Measurements from ENCODE around the gene MFSD1.

MFSD1 gene

DNA sequence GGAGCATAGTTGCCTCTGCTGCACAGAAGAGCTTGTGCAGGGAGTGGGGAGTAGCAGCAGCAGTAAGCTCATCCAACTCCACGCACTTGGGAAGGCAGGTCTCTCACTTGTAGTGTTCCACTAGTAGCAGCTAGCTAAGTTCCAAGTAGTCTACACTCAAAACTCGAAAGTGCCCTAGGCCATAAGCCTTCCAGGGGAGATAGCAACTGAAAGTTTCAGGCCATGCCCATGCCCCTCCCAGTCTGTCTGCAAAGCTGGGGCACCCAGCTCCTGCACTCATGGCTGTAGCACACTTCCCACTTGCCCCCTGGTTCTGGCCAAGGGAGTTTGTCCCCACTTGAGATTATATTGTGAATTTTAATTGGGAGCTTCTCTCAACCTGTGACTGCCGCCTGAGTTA is 57.5 kb downstream of the MFSD1 start:
- TF ChIP-seq, protein P1, sequence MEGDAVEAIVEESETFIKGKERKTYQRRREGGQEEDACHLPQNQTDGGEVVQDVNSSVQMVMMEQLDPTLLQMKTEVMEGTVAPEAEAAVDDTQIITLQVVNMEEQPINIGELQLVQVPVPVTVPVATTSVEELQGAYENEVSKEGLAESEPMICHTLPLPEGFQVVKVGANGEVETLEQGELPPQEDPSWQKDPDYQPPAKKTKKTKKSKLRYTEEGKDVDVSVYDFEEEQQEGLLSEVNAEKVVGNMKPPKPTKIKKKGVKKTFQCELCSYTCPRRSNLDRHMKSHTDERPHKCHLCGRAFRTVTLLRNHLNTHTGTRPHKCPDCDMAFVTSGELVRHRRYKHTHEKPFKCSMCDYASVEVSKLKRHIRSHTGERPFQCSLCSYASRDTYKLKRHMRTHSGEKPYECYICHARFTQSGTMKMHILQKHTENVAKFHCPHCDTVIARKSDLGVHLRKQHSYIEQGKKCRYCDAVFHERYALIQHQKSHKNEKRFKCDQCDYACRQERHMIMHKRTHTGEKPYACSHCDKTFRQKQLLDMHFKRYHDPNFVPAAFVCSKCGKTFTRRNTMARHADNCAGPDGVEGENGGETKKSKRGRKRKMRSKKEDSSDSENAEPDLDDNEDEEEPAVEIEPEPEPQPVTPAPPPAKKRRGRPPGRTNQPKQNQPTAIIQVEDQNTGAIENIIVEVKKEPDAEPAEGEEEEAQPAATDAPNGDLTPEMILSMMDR (IDR thresholded peaks at IDR 0.05; ENCODE audit: insufficient read depth, low read length, poor library complexity, severe bottlenecking), result no peak

GRCh38 chr3:158863247-158863646 is 61.4 kb downstream of the MFSD1 start:
- TF ChIP-seq, protein P1 (IDR thresholded peaks at IDR 0.05; ENCODE audit: insufficient read depth, low read length, poor library complexity, severe bottlenecking), result no peak
- H3K27me3 ChIP-seq (replicated peaks; ENCODE audit: control insufficient read depth, insufficient read depth, low read length), result no peaks in the 10 kb centered on the region
- H3K4me3 ChIP-seq (replicated peaks; ENCODE audit: low read depth, low read length), result no peak overlapping the region
- no peak for DNase-seq (ENCODE audit: extremely low read depth, insufficient read length)
- no peaks in the 10 kb centered on the region for H3K36me3 ChIP-seq (ENCODE audit: control insufficient read depth, insufficient read depth, low read length)

More for the DNA sequence above, 57.5 kb downstream of the MFSD1 start:
- Histone ChIP-seq H3K36me3 (ENCODE audit: control insufficient read depth, insufficient read depth, low read length) (no peaks in the 10 kb centered on the region), H3K27me3 (replicated peaks; ENCODE audit: control insufficient read depth, insufficient read depth, low read length) (no peaks in the 10 kb centered on the region), H3K4me3 (replicated peaks; ENCODE audit: low read depth, low read length) (no peak overlapping the region)
- no peak for DNase-seq (ENCODE audit: extremely low read depth, insufficient read length)

DNA sequence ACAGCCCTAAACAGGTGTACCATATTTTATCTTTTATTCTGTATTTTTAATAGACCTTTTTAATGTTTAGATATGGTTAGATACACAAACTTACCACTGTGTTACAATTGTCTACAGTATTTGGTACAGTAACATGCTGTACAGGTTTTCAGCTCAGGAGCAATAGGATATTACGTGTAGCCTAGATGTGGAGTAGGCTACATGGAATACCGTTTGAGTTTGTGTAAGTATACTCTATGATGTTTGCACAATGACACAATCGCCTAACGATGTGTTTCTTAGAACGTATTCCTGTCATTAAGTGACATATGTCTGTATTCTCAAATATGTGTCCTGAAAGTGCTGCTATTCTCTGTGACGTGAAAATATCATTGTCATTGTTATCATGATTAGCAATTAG is 62.6 kb downstream of the MFSD1 start:
- DNase-seq (ENCODE audit: extremely low read depth, insufficient read length), result no peak
- TF ChIP-seq, protein P1 (IDR thresholded peaks at IDR 0.05; ENCODE audit: insufficient read depth, low read length, poor library complexity, severe bottlenecking), result no peak
- Histone ChIP-seq H3K4me3 (replicated peaks; ENCODE audit: low read depth, low read length) (no peak overlapping the region), H3K36me3 (ENCODE audit: control insufficient read depth, insufficient read depth, low read length) (no peaks in the 10 kb centered on the region), H3K27me3 (replicated peaks; ENCODE audit: control insufficient read depth, insufficient read depth, low read length) (no peaks in the 10 kb centered on the region)

- Histone ChIP-seq H3K36me3 (ENCODE audit: control insufficient read depth, insufficient read depth, low read length) (no peaks in the 10 kb centered on the region), H3K27me3 (replicated peaks; ENCODE audit: control insufficient read depth, insufficient read depth, low read length) (no peaks in the 10 kb centered on the region), H3K4me3 (replicated peaks; ENCODE audit: low read depth, low read length) (no peak overlapping the region)
- no peak for DNase-seq (ENCODE audit: extremely low read depth, insufficient read length)
- TF ChIP-seq, protein P1 (IDR thresholded peaks at IDR 0.05; ENCODE audit: insufficient read depth, low read length, poor library complexity, severe bottlenecking), result no peak
These were observed 73.8 kb downstream of the MFSD1 start for GRCh38 chr3:158875700-158876099.
